GM12801 (cell line): ENCODE measurements around the gene ELOVL2.

ENCODE experiments used
- TF ChIP-seq, protein P1 (sequence below): IDR thresholded peaks from one replicate; pipeline ENCODE4 v1.5.1; 2011; ENCODE audit warnings: control low read depth; ENCODE audit not compliant: insufficient read length; ENCODE audit errors: extremely low read depth

Gene ELOVL2

DNA sequence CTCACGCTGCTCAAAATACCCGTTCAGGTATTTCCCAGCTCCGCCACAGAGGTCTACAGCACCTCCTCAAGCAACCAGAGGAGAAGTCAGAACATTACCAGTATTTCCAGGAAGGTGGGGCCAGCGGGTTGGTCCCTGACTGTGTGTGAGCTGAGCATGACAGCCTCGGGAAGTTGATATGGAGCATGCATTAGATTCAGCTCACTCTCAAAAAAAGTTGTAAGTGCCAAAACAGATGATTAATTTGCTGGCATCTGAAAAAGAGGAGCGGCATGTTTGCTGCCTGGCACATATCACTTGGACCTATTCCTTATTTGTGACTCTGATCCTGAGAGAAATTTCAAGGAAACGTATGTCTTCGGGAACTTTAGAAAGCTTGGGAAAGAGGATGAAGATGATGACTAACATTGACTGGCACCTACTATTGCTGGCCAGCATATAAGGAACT, 32.3 kb downstream of the ELOVL2 start:
- TF ChIP-seq, protein P1, sequence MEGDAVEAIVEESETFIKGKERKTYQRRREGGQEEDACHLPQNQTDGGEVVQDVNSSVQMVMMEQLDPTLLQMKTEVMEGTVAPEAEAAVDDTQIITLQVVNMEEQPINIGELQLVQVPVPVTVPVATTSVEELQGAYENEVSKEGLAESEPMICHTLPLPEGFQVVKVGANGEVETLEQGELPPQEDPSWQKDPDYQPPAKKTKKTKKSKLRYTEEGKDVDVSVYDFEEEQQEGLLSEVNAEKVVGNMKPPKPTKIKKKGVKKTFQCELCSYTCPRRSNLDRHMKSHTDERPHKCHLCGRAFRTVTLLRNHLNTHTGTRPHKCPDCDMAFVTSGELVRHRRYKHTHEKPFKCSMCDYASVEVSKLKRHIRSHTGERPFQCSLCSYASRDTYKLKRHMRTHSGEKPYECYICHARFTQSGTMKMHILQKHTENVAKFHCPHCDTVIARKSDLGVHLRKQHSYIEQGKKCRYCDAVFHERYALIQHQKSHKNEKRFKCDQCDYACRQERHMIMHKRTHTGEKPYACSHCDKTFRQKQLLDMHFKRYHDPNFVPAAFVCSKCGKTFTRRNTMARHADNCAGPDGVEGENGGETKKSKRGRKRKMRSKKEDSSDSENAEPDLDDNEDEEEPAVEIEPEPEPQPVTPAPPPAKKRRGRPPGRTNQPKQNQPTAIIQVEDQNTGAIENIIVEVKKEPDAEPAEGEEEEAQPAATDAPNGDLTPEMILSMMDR = no peak

DNA sequence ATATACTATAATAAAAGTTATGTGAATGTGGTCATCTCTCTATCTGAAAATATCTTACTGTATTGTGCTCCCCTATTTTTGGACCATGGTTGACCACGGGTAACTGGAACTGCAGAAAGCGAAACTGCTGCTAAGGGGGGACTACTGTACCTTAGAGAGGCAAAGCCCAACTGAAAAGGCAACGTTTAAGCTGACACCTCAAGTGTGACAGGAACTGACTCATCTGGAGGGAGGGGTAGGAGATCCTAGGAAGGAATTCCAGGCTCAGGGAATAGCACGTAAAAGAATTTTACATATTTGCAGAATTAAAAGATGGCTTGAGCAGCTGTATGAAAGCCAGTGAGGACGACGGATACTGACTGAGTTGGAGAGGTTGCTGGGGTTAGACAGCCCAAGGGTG, 34.8 kb downstream of the ELOVL2 start:
- TF ChIP-seq, protein P1 = no peak

DNA sequence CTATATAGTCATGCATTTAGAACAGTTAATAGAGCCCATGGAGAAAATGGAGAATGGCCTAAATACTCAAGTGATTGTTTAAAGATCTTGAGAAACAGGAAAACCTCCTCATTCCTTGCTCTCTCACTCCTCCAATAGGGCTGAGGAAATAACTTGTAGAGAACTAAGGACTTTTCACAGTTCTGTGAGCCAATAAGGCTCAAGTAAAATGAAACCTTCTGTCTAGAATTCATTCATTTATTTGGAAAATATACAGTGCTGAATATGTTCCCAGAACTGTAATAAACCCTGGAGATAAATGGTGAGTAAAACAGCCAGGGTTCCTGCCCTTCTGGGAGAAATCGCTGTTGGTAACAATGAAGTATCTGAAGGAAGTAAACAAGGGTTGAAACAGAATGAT, 35.3 kb downstream of the ELOVL2 start:
- TF ChIP-seq, protein P1 = no peak

DNA sequence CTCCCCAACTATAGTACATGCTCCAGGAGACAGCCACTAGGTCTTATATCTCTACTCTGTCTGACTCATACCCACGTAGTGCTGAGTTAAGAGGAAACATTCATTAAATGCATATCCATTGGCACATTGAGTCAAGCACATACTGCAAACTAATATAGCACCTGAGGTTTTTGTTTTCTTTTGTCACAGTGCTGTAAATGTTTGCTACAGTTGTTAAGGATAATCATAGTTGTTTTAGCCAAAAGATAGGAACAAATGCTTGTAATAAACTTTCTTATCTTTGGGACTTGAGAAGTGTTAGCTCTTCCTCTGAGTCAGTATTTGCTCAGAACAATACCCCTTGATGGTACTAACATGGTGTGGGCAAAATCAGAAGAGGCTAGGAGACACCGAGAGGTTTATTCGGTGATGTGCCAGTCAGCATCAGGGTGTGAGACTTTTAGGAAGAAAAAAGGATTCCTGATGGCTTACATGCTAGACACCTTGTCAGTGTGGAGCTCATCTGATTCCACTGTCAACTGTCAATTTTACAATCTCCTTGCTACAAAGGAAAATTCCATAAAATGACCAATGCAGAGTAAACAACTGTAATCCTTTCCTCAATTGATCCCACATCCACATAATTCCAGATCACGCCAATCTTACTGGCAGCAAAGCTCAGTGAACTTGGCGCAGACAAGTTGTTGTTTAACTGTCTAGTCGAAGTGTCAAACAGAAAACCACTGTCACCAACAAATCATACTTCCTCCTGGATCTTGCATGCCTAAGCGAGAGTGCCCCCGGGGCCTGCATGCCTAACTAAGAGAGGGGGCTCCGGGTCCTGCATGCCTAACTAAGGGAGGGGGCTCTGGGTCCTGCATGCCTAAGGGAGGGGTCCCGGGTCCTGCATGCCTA, 36.1 kb downstream of the ELOVL2 start:
- TF ChIP-seq, protein P1 = no peak

DNA sequence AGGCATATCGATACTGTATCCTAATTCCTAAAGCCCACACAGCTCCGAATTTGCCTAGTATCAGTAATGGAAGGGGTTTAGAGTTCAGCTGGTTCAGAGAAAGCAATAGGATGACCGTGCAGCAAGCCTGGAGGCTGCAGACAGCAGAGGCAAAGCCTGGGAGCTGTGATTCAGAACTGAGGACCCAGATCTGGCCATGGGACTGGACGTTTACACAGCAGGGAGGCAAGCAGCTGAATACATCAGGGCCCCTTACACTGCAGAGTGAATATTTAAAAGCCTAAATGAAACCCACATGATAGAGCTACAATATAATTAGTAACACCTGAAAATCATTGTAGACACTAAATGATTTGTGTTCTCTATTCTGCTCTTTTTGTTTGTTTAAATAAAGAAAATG, 38.0 kb downstream of the ELOVL2 start:
- TF ChIP-seq, protein P1 = no peak

DNA sequence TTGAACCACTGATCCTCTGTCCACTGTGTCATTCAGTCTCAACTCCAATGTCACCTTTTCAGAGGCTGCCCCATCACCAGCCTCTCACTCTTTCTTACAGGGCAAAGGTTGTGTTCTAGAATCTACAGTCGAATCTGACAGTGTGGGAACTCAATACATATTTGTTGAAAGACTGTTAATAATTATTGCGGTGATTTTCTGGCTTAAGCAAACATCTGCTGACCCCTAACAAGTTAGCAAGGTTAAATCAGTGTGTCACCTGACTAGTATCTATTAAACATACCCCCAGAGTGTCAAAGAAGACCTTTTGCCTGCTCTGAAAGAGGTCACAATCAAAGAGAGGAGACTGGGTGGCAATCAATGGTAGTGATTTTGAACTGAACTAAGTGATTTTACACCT, 41.9 kb downstream of the ELOVL2 start:
- TF ChIP-seq, protein P1 = no peak

DNA sequence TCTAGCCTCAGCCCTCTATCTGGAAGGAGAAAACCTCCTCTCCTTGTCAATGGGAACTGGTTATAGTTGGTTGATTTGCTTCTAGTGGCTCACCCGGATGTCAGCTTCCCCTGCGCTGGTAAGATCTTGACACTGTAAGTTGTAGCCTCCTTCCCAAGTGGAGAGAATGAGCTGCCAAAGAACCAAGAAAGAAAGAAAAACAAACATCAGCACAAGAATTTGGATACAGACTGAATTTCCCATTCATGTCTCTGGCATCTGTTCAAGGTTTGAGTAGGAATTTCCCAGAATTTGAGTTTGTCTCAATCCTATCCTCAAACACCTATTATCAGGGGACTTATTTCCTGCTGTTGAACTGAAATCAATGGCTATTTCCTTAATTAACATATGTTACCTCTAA, 44.1 kb downstream of the ELOVL2 start:
- TF ChIP-seq, protein P1 = no peak
